Measurements from ENCODE around the gene CDK5RAP3.

GRCh38 chr17:48016112-48016511, 45.2 kb downstream of the CDK5RAP3 start:
- no peak for TF ChIP-seq RAD21 (conservative IDR thresholded peaks at IDR 0.05 in 1 of 2, IDR thresholded peaks at IDR 0.05 in 1 of 2)
- no peak for TF ChIP-seq PHF8 (IDR thresholded peaks at IDR 0.05; ENCODE audit: borderline replicate concordance, low read depth)
- TF ChIP-seq MAX (IDR thresholded peaks at IDR 0.05), result no peak
- no peak for TF ChIP-seq CTCF (IDR thresholded peaks at IDR 0.05)
